T-helper 1 cell treated with Interleukin-12 subunit alpha and Interleukin-12 subunit beta and Interleukin-4 antibody, amounts not matched to agents 30 ng/mL and 1 ng/mL, for 36 hours (primary cell): ENCODE data around the gene CAPN6. TPM values are rescaled to one million over a fixed set of nuclear protein-coding genes. Genes with fewer than 3 reads are reported as not detected.

ENCODE experiments used
- intact Hi-C: fragments of 100-400 bp; cut with micrococcal nuclease; formaldehyde crosslinking; loops from one replicate; pipeline ENCODE4 v1.15.1; 2024
- total RNA-seq: library from RNA; stranded (reverse); gene quantifications from 2 replicates; pipeline ENCODE4 v1.2.3, GENCODE V29; 2022

CAPN6 gene
- total RNA-seq, 1 donor from 2014 or later = not detected

- intact Hi-C loops = no loop called here
These were observed 70.0 kb downstream of the CAPN6 start for GRCh38 chrX:111200327-111200726.

DNA sequence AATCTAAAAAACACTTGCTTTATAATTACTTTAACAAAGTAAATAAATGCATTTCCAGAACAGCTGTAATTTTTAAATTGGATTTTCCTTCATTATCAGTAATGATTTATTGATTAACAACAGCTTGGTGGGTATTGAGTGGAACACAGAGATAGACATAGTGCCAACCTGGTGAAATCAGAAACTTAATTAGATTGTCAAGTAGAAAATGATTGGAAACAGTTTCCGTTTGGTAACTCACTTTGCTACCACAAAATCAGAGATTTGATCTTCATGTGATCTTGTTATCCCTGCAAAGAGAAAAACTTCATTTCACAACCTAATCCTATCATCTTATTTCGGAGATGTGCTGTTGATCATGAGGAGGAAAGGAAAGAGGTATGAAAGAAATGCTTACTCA is 70.8 kb downstream of the CAPN6 start:
- intact Hi-C loops = no loop called here

Other genes with a start within 250 kb of the CAPN6 start
- gene PAK3, start 174.3 kb downstream of the CAPN6 start, total RNA-seq = 0.20 and 0.42 TPM in 2 replicates
- gene DCX, start 141.7 kb upstream of the CAPN6 start, total RNA-seq = not detected in 2 replicates
- gene SERTM2, start 241.2 kb upstream of the CAPN6 start, total RNA-seq = not detected in 2 replicates